GM21786 (cell line): ENCODE measurements around the gene TPX2.

Source experiments
- ATAC-seq: cut with Tn5 transposase; IDR thresholded peaks from one replicate; pipeline ENCODE4 v1.9.1; 2021; ENCODE audit not compliant: unreplicated experiment

The TPX2 gene

DNA sequence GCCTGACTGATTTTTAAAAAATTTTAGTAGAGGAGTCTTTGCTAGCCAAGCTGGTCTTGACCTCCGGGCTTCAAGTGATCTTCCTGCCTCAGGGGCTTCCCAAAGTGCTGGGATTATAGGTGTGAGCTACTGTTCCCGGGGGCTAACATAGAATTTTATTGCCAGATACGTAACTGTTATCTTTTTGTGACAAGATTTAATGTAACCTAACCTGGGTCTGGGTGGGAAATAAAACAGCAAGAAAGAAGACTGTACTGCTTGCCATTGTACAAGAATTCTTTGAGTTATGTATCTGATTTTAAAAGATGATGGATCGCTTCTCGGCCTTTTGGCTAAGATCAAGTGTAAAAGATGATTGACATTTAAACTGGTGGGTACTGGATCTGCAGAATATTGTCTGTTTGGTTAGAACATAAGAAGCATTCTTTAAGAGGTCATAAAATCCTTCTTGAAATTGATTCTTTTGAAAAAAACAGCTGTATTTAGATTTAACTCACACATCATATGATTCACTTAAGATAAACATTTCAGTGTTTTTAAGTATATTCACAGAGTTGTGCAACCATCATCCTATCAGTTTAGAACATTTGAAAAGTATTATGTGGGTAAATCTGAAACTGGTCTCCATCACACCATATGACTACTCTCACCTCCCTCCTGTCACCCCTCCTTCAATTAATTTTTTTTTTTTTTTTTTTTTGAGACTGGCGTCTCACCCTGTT lies 21.6 kb downstream of the TPX2 start:
- no peak for ATAC-seq

DNA sequence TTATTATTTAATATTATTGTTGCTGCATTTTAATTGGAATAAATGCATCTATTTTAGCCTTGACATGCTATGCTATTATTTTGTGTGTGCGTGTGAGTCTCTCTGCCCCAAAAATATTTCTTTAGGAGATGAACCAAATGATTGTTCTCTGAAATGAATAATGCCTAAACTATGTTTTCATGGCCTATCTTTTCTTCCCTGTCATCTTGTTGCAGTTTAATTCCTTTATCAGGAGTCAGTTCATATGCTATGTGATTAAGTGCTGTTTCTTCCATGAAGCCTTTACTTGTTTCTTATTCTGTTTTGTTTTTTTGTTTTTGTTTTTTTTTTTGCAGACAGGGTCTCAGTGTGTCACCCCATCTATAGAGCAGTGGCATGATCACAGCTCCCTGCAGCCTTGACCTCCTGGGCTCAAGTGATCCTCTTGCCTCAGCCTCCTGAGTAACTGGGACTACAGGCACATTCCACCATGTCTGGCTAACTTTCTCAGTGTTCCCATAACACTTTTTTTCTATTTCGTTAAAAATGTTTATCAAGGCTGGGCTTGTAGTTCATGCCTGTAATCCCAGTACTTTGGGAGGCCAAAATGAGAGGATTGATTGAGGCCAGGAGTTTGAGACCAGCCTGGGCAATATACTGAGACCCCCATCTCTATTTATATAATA lies 25.7 kb downstream of the TPX2 start:
- ATAC-seq = no peak

DNA sequence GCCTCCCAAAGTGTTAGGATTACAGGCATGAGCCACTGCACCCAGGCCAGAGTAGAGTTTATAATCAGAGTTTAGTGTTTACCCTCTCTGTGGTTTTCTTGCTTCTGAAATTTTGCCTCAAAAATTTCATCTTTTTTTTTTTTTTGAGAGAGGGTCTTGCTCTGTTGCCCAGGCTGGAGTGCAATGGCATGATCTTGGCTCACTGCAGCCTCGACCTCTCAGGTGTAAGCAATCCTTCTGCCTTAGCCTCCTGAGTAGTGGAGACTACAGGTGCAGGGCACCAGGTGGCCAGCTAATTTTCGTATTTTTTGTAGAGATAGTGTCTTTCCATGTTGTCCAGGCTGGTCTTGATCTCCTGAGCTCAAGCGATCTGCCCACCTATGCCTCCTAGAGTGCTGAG lies 28.7 kb downstream of the TPX2 start:
- ATAC-seq = no peak

DNA sequence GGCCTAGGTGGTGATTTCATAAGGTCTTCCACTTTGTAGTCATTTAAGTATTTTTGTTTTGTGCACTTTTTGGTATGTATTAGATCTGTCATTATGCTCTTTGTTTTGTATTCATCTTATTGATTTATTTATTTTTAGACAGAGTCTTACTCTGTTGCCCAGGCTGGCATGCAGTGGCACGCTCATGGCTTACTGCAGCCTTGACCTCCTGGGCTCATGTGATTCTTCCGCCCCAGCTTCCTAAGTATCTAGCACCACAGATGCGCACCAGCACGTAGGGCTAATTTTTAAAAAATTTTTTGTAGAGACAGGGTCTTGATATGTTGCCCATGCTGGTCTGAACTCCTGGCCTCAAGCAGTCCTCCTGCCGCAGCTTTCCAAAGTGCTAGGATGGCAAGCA lies 30.6 kb downstream of the TPX2 start:
- ATAC-seq = no peak

DNA sequence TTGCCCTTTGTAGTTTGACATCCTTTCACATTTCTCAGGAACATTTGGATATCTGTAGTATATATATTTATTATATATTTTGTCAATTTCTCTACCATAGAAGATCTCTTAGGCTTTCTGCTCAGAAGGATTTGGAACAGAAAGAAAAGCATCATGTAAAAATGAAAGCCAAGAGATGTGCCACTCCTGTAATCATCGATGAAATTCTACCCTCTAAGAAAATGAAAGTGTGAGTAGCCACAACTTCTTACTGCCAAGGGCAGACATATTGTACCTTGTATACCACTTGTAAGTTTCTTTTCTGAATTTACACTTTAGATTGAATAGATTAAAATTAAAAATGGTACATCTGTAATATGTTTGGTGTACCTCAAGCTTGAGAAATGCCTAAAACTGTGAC lies 31.2 kb downstream of the TPX2 start:
- ATAC-seq = no peak

DNA sequence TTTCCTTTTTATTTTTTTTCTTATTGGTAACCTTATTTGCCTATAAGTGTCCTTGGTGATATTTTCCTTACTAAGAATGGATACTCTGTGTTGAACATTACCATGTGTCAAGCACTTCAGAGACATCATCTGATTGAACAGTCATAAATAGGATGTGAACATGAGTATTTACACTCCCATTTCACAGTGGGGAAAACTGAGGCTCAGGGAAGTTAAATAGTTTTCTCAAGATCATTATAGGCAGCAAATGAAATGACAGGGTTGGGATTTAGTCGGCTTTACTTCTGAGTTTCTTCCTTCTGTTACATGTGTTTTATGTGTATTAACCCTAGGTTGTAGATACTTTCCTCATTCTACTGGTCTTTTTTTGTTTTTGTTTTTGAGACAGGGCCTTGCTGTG lies 35.3 kb downstream of the TPX2 start:
- ATAC-seq = no peak

DNA sequence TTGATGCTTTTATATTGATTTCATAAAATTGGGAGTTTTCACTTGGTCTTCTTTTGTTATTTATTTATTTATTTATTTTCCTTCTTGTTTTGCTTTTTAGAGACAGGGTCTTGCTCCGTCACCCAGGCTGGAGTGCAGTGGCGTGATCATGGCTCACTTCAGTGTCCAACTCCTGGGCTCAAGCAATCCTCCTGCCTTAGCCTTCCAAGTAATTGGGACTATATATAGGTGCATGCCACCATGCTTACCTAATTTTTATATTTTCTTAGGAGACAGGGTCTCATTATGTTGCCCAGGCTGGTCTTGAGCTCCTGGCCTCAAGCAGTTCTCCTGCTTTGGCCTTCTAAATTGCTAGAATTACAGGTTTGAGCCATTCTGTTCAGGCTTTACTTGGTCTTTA lies 41.7 kb downstream of the TPX2 start:
- ATAC-seq = no peak

DNA sequence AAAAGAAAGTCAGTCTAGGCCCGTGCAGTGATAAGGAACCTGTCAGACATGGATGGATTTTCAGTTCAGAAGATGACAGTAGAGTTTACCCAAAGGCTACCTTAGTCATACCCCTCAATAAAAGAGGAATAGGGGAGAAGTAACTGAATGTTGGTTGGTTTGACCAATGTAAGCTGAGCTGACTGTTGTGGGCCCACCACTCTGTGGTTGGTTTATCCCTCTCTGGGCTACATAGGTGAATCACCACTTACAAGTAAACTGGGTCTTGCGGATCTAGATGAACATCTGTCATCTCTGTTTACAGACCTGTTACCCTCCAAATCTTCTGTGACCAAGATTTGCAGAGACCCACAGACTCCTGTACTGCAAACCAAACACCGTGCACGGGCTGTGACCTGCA lies 42.9 kb downstream of the TPX2 start:
- ATAC-seq = no peak

DNA sequence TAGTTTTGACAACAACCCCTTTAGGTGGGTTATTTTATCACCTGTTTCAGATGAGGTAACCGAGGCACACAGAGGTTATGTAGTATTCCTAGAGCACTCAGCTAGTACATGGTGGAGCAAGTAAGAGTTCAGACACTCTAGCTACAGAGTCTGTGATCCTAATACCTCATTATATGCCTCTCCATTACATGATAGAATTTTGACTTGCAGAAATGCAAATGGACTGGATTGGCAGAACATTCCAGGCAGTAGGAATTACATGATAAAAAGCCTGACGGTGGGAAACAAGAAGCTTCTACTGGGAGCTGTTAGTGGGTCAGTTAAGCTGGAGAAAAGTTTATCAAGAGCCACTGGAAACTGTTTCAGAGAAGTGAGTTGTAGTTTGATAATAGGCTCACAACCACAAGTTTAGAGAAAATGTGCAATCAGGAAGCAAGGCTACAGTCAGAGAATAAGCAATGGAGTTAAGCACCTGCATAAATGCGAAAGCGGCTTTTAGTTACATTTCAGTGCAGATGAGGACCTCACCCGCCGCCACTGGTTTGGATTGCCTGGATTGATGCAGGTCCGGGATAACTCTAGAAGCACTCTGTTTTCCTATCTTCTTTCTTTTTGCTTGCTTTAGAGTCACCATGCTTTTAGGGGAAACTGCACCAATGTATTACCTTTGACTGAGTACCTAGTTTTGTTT lies 45.4 kb downstream of the TPX2 start:
- ATAC-seq = no peak

DNA sequence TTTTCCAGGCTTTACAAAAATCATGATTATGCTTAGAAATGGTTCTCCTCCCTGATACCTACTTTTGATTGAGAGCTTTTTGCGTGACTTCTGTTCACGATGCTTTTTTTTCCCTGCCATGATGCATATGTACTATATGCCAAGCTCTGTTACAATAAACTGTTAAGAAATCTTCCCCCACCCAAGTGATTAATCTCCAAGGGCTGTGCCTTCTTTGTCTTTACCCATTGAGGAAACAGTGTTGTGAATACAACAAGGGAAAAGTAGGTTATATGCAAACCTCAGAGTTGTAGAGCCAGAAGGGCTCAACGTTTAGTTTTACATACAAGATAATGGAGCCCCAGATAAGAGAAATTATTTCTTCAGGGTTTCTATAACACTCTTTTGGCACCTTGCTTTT lies 46.0 kb downstream of the TPX2 start:
- no peak for ATAC-seq

DNA sequence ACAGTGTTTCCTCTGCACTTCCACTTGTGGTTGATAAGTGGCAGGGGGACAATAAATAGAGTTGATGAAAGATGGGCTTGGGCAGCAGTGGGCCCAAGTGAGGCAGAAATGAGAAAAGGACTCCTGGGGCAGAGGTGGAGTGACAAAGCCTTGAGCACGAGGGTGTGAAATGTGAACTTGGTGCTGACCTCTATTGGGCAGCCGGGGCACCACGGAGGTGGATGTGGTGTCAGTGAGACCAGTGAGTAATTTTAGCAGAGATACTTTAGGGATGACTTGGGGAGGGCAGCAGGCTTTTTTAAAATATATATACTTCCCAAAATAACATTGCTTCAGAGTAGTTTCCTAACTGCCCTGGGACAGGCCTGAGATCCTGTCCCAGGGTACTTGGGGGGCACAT lies 49.5 kb downstream of the TPX2 start:
- ATAC-seq = no peak

DNA sequence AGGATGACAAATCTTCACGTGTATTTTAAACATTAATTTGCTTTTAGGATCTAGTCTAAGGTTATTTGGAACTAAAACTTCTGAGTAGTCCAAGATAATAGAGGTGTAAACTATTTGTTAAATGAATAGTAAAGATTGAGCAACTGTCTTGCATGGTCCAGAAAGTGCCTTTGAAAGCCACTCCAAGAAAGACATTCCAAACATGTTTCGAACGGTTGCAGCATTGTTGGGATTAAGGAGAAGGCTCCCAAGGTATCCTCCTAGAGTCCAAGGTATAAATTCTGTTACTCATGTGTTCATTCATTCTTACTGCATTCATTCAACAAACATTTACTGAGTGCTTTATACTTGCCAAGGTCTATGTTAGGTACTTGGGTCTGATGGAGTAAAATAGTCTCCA lies 51.3 kb downstream of the TPX2 start:
- no peak for ATAC-seq

DNA sequence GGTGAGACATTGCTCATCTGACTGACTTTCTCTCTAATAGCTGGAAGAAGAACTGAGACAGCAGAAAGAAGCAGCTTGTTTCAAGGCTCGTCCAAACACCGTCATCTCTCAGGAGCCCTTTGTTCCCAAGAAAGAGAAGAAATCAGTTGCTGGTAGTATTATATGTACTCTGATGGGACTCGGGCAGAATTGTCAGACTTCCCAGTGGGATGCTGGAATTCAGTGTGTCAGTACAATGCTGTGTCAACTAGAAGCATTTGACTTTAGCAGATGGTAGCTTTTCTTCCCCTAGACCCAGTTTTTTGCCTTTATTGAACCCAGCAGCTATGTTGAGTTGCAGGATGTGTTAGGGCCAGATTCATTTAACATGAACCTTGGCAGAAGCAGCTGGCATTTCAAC lies 58.3 kb downstream of the TPX2 start:
- no peak for ATAC-seq

DNA sequence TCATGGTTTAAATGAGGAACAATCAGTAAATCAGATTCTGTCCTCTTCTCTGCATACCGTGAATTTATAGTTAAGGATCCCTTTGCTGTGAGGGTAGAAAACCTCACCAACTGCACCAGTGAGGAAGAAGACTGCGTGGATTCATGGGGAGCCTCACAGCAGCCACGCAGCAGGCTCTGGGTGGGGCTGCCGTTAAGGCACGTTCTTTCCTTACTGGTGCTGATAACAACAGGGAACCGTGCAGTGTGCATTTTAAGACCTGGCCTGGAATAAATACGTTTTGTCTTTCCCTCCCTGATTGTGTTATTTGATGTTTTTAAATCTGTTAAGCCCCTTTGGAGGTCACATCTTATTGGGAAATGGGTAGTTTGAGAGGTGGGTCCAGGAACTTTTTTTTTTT lies 62.4 kb downstream of the TPX2 start:
- ATAC-seq = no peak

DNA sequence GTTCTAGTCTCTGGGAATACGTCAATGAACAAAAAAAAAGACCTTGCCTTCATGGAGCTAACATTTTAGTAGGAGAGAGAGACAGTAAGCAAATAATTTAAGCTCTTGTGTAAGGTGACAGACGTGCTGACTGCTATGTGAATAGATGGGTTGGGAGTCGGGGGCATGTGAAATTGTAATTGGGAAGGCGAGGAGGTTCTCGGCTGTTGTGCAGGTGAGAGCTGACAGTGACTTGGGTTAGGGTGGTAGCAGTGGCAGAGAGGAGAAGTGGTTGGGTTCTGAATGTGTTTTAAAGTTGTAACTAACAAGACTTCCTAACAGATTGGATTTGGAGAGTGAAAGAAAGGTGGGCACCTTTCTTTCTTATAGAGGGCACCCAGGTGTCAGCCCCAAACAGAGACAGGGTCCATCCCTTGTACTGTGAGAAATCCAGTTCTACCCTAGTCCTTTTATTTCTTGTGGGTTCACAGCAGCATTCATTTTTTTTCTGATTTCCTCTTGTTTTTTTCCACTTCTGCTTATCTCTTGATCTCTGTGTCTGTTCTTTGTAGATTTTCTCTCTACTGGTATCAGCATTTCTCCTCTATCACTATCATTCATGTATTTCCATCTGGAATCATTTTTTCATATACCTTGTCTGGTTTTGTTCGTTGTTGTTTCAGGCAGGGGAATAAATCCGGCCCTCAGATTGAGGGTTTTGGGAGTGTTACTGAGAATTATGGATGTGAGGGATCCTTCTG lies 64.6 kb downstream of the TPX2 start:
- ATAC-seq = no peak

DNA sequence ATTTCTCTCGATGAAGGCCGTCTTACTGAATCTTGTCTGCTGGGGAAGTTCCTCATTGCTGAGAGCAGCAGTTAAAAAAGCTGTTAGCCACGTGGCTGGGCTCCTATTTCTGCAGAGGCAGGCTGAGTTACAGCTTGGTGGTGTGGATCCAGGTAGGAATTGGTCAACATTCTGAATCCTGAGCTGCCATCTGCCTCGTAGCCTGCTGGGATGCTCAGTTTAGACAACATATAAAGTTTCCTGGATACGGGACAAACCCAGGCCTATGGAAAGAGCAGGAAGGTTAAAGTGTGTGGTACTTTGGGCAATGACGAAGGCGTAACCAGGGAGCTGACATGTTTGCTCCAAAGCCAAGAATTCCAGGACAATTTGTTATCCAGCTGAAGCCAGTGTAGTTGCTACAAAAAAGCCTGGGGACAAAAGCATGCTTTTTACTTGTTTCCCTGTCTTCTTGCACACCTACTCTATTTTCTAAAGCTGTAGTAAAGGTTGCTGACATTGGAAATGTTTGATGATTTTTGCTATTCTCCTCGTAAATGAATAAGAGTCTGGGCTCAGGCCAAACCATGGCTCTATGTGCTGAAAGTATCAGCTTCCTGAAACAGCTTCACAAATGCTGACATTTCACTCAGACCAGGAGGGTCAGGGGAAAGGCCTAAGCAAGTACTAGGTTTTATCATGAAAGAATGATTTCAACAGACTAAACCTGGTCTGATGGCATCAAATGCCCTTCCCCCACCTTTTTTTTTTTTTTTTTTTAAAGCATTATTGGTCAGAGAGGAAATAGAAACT lies 67.7 kb downstream of the TPX2 start:
- ATAC-seq = no peak

DNA sequence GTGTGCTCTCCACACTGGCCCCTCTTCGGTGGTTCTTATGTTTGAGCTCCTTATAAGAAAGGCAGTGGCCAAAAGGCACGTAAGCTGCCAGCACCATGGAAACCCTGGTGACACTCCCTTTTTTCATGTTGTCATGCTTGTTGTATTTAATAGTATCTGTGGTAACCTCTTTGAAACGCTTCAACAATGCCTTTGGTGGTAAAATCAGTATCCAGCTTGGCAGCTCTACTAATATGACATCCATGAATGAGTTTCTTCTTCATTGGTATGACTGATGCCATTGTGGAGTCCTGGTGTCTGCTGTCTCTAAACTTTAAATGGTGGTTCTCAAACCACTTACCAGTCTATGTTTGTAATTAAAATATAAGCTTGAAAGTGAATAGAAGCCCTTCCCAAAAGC lies 69.4 kb downstream of the TPX2 start:
- ATAC-seq = no peak

DNA sequence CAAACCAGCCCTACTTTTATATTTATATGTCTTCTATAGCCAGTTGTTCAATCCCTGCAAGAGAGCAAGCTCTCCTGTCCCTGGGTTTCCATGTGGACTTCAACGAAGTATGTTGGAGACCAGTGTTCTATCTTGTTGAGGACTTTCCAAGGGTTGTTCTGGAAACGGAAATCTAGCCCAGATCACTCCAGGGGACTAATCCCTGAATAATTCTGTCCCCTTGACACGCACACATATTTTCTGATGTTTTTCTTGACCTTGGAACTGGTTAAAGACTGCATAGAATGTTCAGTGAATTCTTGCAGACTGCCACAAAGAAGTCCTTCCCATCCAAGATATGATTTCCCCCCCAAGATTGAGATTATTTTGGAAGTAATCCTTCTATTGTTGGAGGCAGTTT lies 70.6 kb downstream of the TPX2 start:
- no peak for ATAC-seq

DNA sequence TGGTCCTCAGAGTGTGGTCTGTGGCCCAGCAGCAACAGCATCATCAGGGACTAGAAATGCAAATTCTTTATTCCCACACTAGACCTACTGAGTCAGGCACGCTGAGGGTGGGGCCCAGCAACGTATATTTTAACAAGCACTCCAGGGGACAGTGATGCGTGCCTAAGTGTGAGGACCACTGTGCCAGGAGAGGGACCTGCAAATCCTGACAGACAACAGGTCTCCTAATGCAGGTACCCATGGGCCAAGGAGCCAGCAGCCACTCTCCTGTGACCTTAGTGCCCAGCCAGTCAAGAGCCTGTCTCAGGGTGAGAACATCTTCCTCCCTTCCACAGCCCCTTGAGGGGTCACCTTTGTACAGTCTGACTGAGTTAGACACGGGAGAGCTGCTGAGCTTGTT lies 72.1 kb downstream of the TPX2 start:
- no peak for ATAC-seq

DNA sequence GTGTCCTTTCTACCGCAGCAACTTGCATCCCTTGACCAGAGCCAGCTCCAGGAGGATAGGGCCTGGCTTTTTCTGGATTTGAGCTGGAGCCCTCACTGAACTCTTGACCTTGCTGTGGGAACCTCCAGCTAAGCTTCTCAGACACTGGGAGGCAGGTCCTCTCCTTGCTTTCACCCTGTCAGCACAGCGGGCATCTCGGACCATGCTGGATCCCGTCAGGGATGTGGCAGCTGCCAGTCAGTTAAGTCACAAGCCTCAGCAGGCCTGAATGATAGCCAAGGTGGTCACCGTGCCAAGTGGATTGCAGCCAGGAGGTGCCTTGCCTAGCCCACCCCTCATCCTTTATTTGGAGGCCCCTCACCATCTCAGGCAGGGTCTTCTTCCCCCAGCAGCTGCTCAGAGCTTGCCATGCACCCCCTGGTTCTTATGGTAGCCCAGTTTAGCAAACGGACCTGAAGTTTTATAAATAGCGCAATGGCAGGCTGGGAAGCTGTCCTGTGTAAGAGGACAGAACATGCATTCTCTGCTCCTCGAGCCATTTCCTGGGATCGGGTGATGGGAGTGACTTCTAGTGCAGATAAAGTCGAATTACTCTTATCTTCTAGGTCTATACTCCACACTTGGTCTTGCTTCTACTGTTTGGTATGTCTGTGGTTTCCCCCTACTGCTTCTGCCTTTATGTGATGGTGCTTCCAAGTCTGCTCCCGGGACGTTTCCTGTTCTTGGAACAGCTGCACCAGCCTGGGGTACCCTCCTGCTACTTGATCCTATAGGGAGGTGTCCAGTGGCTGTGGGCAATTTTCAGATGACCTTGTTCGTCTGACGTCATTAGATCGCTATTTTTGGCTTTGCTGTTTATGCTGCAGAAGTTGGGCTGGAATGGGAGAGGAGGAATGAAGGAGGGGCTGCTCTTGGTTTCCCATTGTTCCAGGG lies 73.0 kb downstream of the TPX2 start:
- no peak for ATAC-seq
